Subcutaneous adipose tissue (tissue), 4 donors: ENCODE measurements around the gene BMP6. TPM values are rescaled to one million over a fixed set of nuclear protein-coding genes. Genes with fewer than 3 reads are reported as not detected.

Source experiments
- CTCF ChIP-seq: fragments of 450-650 bp; IDR thresholded peaks from one replicate; pipeline ENCODE4 v1.5.1; 2016; ENCODE audit warnings: low read depth, mild to moderate bottlenecking, control low read depth, antibody characterized with exemption, moderate library complexity
- total RNA-seq, 4 donors: library from RNA; depleted of rRNA; stranded (reverse); fragments of >200 nt; gene quantifications; one replicate each; pipeline ENCODE4 v1.1.0, GENCODE V29; 2016

BMP6 gene
- total RNA-seq, 4 donors from 2014 or later = 4.6 to 43.0 (median 11.7) TPM

- no peak for TF ChIP-seq CTCF
Measured at GRCh38 chr6:7805078-7805849, 79.4 kb downstream of the BMP6 start.

- no peak for TF ChIP-seq CTCF
Measured at GRCh38 chr6:7805850-7806214, 79.9 kb downstream of the BMP6 start.

- TF ChIP-seq CTCF = no peak
Measured at GRCh38 chr6:7806711-7807110, 80.8 kb downstream of the BMP6 start.

- TF ChIP-seq CTCF = no peak
Measured at GRCh38 chr6:7809346-7809745, 83.4 kb downstream of the BMP6 start.

- TF ChIP-seq CTCF = no peak
Measured at GRCh38 chr6:7811441-7811840, 85.5 kb downstream of the BMP6 start.

GRCh38 chr6:7812623-7813022 is 86.7 kb downstream of the BMP6 start:
- TF ChIP-seq CTCF = no peak

- TF ChIP-seq CTCF = no peak
Measured at GRCh38 chr6:7813193-7813592, 87.3 kb downstream of the BMP6 start.
